ENCODE measurements around the gene RGS10.
"Not testable (repeated sequence)": the region's sequence is repeated elsewhere in the genome, so short reads cannot be mapped to it uniquely, and the experiment has no call there.

Gene RGS10

DNA sequence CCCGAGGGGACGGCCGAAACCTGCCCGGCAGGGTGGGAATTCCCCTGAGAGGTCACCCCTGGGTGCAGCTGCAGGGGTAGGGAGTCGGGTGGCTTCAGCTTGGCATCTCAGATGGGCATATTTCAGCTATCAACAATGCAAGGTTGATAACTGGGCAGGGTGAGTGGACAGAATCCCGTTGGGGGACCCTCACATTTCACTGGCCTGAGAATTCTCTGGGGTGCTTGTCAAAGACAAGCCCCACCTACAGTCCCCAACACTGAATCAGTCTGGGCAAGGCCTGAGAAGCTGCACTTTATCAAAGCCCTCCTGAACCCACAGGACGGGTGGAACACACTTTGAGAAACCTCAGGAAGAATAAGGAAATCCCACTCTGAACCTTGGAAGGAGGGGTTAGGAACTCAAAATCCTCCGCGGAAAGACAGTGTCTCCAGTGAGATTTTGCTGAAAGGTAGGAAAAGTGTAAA lies 3.1 kb downstream of the RGS10 start:
- in situ Hi-C loops (cut with MboI; ENCODE audit: low sequenced_read_pairs), result no loop called here

DNA sequence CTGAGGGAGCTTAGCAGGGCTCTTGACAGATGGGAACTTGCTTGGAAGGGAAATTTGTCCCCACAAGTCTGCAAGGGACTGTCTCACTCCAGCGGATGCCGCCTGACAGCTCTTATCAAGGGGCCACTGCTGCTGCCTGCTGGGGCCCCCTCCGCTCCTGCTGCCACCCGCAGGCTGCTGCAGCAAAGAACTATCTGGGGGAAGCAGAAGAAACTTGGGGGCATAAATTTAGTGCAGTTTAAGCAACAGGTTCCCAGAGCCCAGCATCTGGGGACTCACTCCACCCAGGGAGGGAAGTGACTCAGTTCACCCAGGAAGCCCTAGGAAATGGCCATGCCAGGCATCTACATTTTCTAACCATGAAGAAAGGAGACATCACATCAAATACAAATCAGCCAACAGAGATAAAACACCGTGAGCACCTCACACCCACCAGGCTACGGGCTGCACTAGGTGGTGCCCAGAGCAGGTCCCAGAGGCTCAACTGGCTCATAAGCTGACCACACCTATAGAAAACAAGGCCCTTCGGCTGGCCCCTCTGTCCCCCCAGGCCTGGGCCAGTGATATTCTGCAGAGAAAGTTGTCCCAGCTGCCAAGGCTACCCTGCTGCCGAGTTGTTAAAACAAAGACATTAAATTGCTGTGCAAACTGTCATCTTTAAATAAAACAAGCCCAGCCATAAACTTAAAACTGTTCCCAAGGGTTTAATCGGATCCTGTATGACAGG lies 3.7 kb downstream of the RGS10 start:
- in situ Hi-C loops (cut with MboI; ENCODE audit: low sequenced_read_pairs), result no loop called here

DNA sequence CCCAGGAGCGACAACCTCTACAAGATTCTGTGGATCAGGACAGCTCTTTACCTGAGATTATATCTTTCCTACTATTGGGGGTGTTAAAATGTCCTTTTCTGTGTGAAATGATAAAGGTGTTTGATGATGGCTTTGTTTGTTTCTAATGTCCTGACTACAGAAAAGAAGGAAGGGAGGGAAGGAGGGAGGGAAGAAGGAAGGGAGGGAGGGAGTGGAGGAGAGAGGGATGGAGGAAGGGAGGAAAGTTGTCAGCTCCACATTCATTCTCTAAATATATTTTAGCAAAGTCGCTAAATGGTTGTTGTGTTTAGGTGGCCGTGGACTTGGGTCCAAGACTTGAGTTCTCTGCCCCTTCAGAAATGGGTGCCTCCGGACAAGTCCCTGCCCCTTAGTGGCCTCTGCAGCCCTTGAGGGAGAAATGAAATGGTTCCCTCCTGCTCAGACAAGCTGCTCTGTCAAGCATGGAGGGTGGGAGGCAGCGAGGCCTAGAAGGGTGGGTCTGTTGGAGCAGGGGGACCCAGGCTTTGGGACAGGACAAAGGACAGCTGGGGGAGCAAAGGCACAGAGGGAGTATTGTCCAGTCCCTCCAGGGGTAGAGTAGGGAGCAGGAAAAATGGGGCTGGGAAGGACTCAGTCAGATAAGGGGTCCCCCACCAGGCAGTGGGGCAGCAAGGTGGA lies 4.4 kb downstream of the RGS10 start:
- in situ Hi-C loops (cut with MboI; ENCODE audit: low sequenced_read_pairs), result no loop called here

DNA sequence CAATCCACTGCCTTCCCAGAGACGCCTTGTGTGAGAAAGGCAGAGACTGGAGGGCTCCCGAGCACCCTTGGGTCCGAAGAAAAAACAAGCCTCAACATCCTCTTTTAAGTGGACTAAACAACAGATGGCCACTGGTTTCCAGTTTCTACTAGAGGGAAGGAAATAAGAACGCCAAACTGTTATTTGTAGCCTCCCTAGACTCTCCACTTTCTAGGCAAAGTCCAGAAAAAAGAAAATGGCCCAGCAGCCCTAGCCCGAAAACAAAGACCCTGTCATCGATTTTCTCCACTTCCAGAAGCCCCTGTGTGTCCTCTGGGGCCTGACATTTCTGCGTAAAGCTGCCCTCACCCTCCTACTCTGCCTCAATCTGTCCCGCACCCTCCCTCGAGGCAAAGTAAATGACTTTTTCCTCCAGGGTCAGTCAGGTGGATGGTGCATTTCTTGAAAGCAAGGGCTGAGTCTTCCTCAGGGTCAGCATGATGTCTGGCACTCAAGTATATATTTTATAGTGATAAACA lies 6.0 kb downstream of the RGS10 start:
- in situ Hi-C loops (cut with MboI; ENCODE audit: low sequenced_read_pairs), result no loop called here

DNA sequence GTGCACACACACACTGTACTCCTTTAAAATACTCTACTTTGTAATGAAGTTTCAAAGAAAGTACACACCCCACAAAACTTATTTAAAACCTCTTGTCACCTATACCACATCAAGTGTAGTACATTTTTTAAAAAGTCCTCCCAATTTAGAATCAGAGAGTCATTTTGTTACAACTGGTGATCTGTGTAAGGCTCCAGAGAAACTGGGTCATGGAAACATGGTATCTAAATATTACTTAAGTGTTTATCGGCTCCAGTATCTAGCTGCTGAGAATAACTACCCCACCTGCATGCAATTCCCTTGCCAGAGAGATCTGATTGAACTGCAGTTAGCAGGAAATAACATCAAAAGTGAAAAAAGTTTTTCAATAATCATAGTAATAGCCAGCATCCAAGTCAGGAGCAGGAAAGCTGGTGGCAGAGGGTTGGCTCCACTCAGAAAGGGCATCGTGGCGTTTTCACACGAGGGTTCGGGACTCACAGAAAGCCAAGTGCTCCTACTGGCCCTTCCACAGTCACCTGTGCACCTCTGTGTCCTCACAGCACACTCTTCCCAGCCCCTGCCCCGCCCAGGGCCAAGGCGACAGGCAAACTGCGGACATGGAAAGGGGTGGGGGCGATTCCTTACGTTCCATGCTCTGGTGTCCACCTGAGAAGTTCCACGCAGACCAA lies 6.5 kb downstream of the RGS10 start:
- in situ Hi-C loops (cut with MboI; ENCODE audit: low sequenced_read_pairs), result no loop called here

DNA sequence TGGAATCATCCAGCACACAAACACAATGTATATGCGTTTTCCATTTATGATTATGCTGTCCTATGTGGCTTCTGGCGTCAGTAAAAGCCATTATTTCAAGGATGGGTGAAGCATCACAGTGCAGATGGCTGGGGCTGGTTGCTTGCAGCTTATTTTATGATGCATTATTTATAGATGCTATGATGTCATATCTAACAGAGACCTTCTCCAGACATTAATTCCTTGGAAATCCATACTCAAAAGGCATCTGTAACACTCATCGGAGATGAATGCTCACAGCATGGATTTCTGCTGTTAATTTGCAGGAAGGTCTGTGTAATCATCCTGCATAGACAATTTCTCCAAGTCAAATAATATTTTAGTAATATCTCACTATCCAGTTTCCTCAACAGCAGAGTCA lies 7.2 kb downstream of the RGS10 start:
- in situ Hi-C loops (cut with MboI; ENCODE audit: low sequenced_read_pairs), result no loop called here

DNA sequence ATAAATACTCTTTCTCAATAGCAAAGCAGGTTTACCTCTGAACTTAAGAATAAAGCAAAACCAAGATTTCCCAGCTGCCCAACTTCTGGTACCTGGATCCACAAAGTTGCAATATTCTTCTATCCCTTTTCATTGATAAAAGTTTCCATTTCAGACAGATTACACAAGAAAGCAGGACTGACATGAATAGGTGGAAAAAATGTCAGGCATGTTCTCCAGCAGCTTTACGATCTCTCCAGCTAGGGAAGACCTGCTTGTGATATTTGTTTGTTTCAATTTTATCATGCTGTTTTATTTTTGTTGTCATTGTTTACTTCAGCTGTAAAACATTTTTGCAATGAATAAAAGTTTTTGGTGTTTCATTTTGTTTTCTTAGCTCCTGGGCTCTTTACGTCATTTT lies 9.0 kb downstream of the RGS10 start:
- in situ Hi-C loops (cut with MboI; ENCODE audit: low sequenced_read_pairs), result no loop called here

DNA sequence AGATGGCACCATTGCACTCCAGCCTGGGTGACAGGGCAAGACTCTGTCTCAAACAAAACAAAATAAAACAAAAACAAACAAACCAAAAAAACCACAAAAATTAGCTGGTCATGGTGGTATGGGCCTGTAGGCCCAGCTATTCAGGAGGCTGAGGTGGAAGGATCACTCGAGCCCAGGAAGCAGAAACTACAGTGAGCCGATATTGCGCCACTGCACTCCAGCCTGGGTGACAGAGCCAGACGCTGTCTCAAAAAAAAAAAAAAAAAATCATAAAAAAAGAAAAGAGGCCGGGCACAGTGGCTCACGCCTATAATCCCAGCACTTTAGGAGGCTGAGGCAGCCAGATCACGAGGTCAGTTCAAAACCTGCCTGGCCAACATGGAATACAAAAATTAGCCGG lies 9.7 kb downstream of the RGS10 start:
- in situ Hi-C loops (cut with MboI; ENCODE audit: low sequenced_read_pairs), result not testable (repeated sequence)

DNA sequence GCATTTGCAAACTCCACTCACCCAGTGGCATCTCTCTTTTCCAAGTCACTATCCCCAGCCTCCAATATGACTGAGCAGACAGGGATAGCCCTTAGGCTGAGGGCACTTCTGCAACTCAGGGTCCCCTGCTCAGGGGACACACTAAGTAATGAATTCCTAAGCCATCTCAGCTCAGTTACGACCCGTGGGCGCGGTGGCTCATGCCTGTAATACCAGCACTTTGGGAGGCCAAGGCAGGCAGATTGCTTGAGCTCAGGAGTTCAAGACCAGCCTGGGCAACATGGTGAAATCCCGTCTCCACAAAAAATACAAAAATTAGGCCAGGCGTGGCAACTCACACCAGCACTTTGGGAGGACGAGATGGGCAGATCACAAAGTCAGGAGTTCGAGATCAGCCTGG lies 10.3 kb downstream of the RGS10 start:
- in situ Hi-C loops (cut with MboI; ENCODE audit: low sequenced_read_pairs), result not testable (repeated sequence)

DNA sequence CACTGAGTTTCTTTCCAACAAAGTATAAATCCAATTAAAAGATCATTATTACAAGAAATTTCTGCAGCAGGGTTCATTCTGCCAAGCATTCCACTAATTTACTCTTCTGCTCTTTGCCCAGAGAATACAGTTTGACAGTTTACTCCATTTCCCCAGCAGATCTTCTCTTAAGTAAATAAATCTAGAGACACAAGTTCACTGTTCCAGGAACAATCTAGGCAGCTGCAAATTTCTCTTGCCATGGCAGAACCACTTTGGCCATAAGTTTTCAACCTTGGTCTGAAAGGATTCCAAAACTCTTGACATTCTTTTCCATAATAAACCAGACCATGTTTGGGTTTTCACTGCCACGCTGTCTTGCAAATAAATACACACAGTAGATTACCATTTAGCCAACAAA lies 11.5 kb downstream of the RGS10 start:
- in situ Hi-C loops (cut with MboI; ENCODE audit: low sequenced_read_pairs), result no loop called here

DNA sequence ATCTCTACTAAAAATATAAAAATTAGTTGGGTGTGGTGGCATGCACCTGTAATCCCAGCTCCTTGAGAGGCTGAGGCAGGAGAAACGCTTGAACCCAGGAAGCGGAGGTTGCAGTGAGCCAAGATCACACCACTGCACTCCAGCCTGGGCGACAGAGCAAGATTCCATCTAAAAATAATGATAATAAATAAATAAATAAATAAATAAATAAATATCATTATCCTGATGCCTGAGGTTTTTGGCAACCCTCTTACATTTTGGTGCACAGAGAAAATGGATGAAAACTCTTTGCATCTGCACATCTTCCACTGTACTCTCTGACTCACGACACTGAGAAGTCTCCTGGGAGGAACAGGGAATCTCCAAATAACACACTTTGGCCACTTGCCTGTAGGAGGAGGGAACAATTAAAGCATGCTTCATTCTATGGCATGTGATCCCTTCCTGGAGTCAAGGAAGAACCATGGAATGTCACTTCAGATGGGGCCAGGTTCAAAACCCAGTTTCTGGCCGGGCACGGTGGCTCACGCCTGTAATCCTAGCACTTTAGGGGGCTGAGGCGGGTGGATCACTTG lies 13.8 kb downstream of the RGS10 start:
- in situ Hi-C loops (cut with MboI; ENCODE audit: low sequenced_read_pairs), result not testable (repeated sequence)

DNA sequence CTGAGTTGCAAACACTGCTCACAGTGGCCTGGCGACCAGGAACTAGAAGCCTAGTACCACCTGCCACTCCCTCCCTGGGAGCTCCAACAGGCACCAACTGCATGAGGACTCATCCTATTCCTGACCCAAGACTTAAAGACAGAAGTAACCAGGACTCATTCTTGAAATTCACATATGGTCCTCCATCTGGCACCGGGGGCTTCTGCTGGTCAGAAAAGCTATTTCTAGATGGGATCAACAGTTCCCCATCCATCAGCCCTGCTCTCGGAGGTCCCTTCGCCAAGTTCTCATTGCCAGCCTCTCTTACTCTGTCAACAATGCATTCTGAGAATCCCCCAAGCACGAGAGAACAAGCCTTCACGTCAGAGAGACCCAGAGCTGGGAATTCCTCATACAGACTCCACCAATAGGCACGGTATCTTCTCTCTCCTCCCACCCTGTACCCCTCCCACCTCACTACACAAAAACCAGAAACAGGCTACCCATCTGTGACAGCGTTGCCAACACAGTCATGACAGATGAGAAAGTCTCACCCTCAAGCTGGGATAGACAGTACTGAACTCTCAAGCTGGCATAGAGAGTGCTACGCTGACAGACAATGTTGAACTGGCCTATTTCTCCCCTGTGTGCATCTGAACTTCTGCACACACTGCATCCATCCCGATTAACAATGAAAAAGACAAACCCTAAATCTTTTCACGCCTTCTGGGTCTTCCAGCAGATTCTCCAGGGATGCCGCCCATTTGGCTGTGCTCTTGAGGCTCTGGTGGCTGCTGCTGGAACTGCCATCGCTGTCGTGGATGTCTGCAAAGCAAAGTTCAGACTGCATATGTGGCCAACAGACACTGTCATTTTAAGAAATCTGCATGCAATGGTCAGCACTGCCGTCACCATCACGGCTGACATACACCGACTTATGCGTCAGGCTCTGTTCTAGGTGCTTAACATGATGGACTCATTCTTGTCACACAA lies 15.6 kb downstream of the RGS10 start:
- in situ Hi-C loops (cut with MboI; ENCODE audit: low sequenced_read_pairs), result no loop called here

DNA sequence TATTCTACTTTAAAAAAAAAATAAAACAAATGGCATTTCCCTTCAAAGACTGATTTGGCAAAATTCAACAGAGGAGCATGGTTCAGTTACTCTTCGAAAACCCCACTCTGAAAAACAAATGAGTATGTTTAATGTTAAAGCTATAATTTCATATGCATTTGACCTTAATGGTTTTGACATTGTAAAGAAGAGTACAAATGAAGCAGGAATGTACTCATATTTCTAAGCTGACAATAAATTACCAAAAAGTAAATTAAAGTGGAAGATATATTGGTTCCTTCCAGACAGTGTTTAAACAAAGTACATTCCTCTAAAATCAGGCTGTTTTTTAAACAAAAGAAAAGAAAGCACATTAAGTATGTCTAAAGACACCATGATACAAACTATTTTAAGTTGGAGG lies 16.4 kb downstream of the RGS10 start:
- in situ Hi-C loops (cut with MboI; ENCODE audit: low sequenced_read_pairs), result no loop called here

DNA sequence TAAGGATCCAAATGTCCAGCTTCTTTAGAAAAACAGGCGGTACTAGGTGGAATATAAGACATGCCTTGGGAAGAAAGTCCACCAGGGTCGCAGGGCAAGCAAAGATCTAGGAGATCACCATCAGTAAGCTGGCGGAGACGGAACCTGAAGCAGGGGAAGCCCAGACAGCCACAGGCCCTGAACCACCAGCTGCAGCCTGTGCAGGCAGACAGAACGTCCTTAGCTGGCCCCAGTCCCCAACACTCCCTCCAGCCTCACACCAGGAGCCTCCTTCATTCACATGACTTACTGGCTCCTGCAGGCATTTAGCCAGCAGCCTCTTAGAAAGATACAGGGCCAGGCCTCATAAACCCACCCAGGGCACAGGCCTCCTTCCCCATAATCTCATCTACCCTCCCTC lies 17.4 kb downstream of the RGS10 start:
- in situ Hi-C loops (cut with MboI; ENCODE audit: low sequenced_read_pairs), result no loop called here

DNA sequence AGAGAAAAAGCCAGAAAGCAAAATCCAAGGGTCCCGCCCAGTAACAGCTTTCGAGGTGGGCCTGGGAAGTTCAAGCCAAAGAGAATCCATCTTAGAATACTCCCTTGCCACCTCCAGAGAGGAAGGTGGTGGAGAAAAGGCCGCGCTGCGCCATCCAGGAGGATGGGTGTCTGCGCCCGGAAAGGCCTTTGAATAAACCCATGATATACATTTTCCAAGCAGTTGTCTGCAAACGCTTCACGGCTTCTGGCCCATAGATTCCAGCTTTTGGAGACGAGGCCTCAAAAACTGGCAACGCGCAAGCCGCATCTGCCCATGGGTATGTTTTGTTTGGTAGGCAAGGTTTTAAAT lies 17.8 kb downstream of the RGS10 start:
- in situ Hi-C loops (cut with MboI; ENCODE audit: low sequenced_read_pairs), result no loop called here

DNA sequence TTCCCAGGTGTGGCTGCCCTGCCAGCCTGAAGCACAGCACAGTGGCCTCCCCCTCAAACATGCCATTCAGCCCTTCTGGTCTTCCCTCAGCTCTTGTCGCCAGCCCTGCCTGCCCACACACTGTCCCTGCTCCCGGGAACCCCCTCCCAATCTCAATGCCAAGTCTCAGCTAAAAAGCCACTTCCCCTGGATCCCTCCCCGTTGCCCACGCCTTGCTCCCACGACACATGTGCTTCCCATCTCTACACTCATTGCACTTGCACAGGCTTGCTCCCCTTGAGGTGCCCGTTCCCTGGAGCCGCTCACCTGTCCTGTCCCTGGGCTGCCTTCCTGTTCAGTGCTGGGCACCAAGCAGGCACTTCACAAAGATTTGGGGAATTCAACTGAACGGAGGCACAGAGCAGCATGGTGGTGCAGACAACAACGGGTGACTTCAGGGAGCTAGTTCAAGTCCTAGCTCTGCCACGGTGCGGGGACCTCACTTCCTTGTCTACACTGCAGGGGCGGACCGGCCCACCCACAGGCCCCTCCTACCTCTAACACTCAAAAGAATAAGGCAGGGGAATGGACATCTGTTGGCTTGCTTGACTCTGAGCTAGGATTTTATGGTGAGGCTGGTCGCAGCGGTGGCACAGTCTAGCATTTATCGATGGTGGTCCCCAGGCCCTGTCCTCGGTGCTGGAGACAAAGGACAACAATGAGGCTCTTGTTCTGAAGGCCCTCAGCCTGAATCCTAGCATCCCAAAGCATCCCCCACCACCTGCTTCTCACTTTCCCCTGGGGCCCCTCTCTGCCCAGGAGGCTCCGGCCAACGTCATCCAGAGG lies 18.4 kb downstream of the RGS10 start:
- in situ Hi-C loops (cut with MboI; ENCODE audit: low sequenced_read_pairs), result no loop called here

DNA sequence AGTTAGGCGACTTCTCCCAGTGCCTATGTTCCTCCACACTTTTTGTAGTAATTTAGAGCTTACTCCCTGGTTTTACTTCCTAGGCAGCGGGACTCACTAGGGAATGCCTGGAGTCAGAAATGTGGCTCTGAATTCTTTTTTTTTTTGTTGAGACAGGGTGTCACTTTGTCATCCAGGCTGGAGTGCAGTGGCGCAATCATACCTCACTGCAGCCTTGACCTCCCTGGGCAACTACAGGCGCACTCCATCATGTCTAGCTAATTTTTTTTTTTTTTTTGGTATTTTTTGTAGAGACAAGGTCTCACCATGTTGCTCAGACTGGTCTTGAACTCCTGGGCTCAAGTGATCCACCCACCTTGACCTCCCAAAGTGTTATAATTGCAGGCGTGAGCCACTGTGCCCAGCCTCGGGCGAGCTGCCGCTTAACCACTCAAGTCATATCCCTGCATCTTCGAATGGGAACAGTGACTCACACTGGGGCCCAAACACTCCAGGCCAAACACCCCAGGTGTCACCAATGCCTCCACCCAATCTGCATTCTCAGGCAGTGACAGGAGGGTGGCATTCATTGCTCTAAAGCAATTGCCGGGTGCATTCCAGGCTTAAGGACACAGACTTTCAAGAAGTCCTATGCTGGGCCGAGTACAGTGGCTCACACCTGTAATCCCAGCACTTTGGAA lies 19.6 kb downstream of the RGS10 start:
- in situ Hi-C loops (cut with MboI; ENCODE audit: low sequenced_read_pairs), result no loop called here

DNA sequence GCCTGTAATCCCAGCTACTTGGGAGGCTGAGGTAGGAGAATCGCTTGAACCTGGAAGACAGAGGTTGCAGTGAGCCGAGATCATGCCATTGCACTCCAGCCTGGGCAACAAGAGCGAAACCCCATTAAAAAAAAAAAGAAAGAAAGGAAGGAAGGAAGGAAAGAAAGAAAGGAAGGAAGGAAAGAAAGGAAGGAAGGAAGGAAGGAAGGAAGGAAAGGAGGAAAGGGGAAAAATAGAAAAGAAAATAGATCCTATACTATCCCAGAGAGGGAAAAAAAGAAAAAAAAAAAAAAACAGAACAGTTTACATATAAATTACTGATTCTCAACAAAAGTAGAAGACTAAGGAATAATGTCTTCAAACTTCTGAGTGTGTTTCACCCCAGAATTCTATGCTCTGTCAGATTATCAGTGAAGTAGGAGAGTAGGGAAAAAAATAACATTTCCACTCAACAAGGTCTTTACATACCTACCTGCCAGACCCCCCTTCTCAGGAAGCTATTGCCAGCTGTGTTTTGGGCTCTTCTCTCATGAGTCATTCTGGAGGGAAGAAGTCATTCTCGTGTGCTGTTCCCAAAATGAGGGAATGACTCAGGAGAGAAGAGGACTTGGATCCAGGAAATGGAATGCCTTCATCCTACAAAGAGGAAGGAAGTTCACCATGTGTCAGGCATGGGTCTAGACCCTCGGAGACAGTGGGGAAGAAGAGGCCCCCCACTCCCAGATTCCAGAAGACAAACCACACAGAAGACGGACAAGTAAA lies 20.9 kb downstream of the RGS10 start:
- in situ Hi-C loops (cut with MboI; ENCODE audit: low sequenced_read_pairs), result no loop called here

All from hTERT RPE-1 (cell line).